ENCODE data around the gene CERS3. TPM values are rescaled to one million over a fixed set of nuclear protein-coding genes. Genes with fewer than 3 reads are reported as not detected.

Gene CERS3
- polyA plus RNA-seq, 3 donors = 0.04 TPM; not detected in 2

- Histone ChIP-seq H3K4me1 (ENCODE audit: control insufficient read depth in 1 of 2, insufficient read depth in 2 of 2, low read length in 2 of 2) (peaks cover 21 to 22% of the 10 kb centered on the region in 2 donors), H4K20me1 (ENCODE audit: insufficient read depth, low read length) (no peaks in the 10 kb centered on the region), H3K79me2 (ENCODE audit: insufficient read depth, low read length) (no peaks in the 10 kb centered on the region), H3K9me3 (replicated peaks in 1 of 2; ENCODE audit: control insufficient read depth in 1 of 2, insufficient read depth in 1 of 2, low read length in 2 of 2) (no peaks in the 10 kb centered on the region), H3K27me3 (ENCODE audit: control insufficient read depth in 2 of 2, insufficient read depth in 2 of 2, low read length in 2 of 2) (no peaks in the 10 kb centered on the region), H3K4me2 (replicated peaks; ENCODE audit: extremely low read depth, low read length, poor library complexity, severe bottlenecking) (no peak overlapping the region), H3K9ac (ENCODE audit: insufficient read depth, low read length, poor library complexity, severe bottlenecking) (no peak overlapping the region), H2AFZ (ENCODE audit: insufficient read depth, low read depth, low read length, poor library complexity, severe bottlenecking) (no peak overlapping the region), H3K4me3 (replicated peaks in 1 of 3; ENCODE audit: low read depth in 2 of 3, low read length in 3 of 3) (no peak overlapping the region), H3K27ac (ENCODE audit: low read depth in 1 of 2, low read length in 2 of 2) (no peak overlapping the region), H3K36me3 (replicated peaks in 1 of 2; ENCODE audit: control insufficient read depth in 1 of 2, insufficient read depth in 2 of 2, low read length in 2 of 2) (no peaks in the 10 kb centered on the region)
- no CpG with 5 or more reads among the region's 2 CpGs for WGBS (ENCODE audit: insufficient coverage)
- intact Hi-C loops (cut with micrococcal nuclease) = no loop called here
- DNase-seq = no peak
- no peak for TF ChIP-seq CTCF (IDR thresholded peaks at IDR 0.05)
- H3K9me3 Mint-ChIP-seq = peaks cover 0 to 3% (median 0%) of the 10 kb centered on the region in 7 donors
- H3K36me3 Mint-ChIP-seq = no peaks in the 10 kb centered on the region
- peak overlapping the region in 1 of 7 donors; percentile 71 for H3K27ac Mint-ChIP-seq
- H3K4me3 Mint-ChIP-seq = no peak overlapping the region
- H3K4me1 Mint-ChIP-seq = peaks cover 23% of the 10 kb centered on the region
- H3K27me3 Mint-ChIP-seq (ENCODE audit: low read depth in 3 of 3) = peaks cover 1 to 4% (median 2%) of the 10 kb centered on the region in 3 donors
Observed at GRCh38 chr15:100393008-100393407, 135.7 kb downstream of the CERS3 start.

- WGBS (ENCODE audit: insufficient coverage) = 0% methylated on average over 1 of the region's 3 CpGs
- H3K4me3 ChIP-seq (replicated peaks in 1 of 3; ENCODE audit: low read depth in 2 of 3, low read length in 3 of 3) = no peak overlapping the region
- H3K27me3 ChIP-seq (ENCODE audit: control insufficient read depth in 2 of 2, insufficient read depth in 2 of 2, low read length in 2 of 2) = no peaks in the 10 kb centered on the region
- H3K9ac ChIP-seq (ENCODE audit: insufficient read depth, low read length, poor library complexity, severe bottlenecking) = no peak overlapping the region
- peaks cover 24 to 28% of the 10 kb centered on the region in 2 donors for H3K9me3 ChIP-seq (replicated peaks in 1 of 2; ENCODE audit: control insufficient read depth in 1 of 2, insufficient read depth in 1 of 2, low read length in 2 of 2)
- intact Hi-C loops (cut with micrococcal nuclease) = no loop called here
- Mint-ChIP-seq H3K27ac (peak overlapping the region in 1 of 7 donors; percentile 32), H3K4me3 (no peak overlapping the region), H3K4me1 (peaks cover 16% of the 10 kb centered on the region), H3K9me3 (peaks cover 14 to 35% (median 29%) of the 10 kb centered on the region in 7 donors), H3K27me3 (ENCODE audit: low read depth in 3 of 3) (peaks cover 0 to 4% (median 2%) of the 10 kb centered on the region in 3 donors), H3K36me3 (peaks cover 0 to 5% of the 10 kb centered on the region in 2 donors)
- DNase-seq = peak in 2 of 3 donors; percentile 9 to 29
- no peak overlapping the region for H3K27ac ChIP-seq (ENCODE audit: low read depth in 1 of 2, low read length in 2 of 2)
- no peak overlapping the region for H2AFZ ChIP-seq (ENCODE audit: insufficient read depth, low read depth, low read length, poor library complexity, severe bottlenecking)
- H3K36me3 ChIP-seq (replicated peaks in 1 of 2; ENCODE audit: control insufficient read depth in 1 of 2, insufficient read depth in 2 of 2, low read length in 2 of 2) = no peaks in the 10 kb centered on the region
- H3K4me1 ChIP-seq (ENCODE audit: control insufficient read depth in 1 of 2, insufficient read depth in 2 of 2, low read length in 2 of 2) = peaks cover 7 to 10% of the 10 kb centered on the region in 2 donors
- no peak for TF ChIP-seq CTCF (IDR thresholded peaks at IDR 0.05)
- H4K20me1 ChIP-seq (ENCODE audit: insufficient read depth, low read length) = no peaks in the 10 kb centered on the region
- H3K4me2 ChIP-seq (replicated peaks; ENCODE audit: extremely low read depth, low read length, poor library complexity, severe bottlenecking) = no peak overlapping the region
- no peaks in the 10 kb centered on the region for H3K79me2 ChIP-seq (ENCODE audit: insufficient read depth, low read length)
Observed at GRCh38 chr15:100385300-100386050, 143.3 kb downstream of the CERS3 start.
